Mononuclear cell (primary cell): ENCODE results near the gene VPS51. TPM values are rescaled to one million over a fixed set of nuclear protein-coding genes. Genes with fewer than 3 reads are reported as not detected.

ENCODE experiments used
- H3K27me3 ChIP-seq: 2 replicates; pipeline ENCODE4 v1.6.0; 2011; ENCODE audit warnings: low read length, control low read depth; ENCODE audit not compliant: insufficient read depth
- H3K4me1 ChIP-seq: 2 replicates; pipeline ENCODE4 v1.5.1; 2011; ENCODE audit warnings: mild to moderate bottlenecking, low read length, control low read depth; ENCODE audit not compliant: insufficient read depth
- H3K4me3 ChIP-seq: 2 replicates; pipeline ENCODE4 v1.5.1; 2011; ENCODE audit warnings: mild to moderate bottlenecking, low read length, moderate library complexity
- H3K9me3 ChIP-seq: 2 replicates; pipeline ENCODE4 v1.5.1; 2011; ENCODE audit warnings: low read depth, mild to moderate bottlenecking, control low read depth, low read length
- total RNA-seq: library from RNA; depleted of rRNA; stranded (reverse); fragments of >200 nt; gene quantifications from one replicate; pipeline ENCODE4 v1.2.3, GENCODE V29; 2012

Gene VPS51
- 397 TPM for total RNA-seq

GRCh38 chr11:65095974-65096806, at the start of gene VPS51:
Gene VPS51, plus strand, starts transcription at chr11:65096214. Its CDS starts 37 bp downstream, at chr11:65096251.
- Histone ChIP-seq H3K9me3 (no peaks in the 10 kb centered on the region), H3K27me3 (no peaks in the 10 kb centered on the region), H3K4me3 (peak within 1 kb of the TSS; percentile 88), H3K4me1 (peaks cover 20% of the 10 kb centered on the region)

- Histone ChIP-seq H3K9me3 (no peaks in the 10 kb centered on the region), H3K4me3 (peak overlapping the region; percentile 38), H3K27me3 (no peaks in the 10 kb centered on the region), H3K4me1 (peaks cover 39% of the 10 kb centered on the region)
Observed at GRCh38 chr11:65047581-65048422, 48.2 kb upstream of the VPS51 start.

DNA sequence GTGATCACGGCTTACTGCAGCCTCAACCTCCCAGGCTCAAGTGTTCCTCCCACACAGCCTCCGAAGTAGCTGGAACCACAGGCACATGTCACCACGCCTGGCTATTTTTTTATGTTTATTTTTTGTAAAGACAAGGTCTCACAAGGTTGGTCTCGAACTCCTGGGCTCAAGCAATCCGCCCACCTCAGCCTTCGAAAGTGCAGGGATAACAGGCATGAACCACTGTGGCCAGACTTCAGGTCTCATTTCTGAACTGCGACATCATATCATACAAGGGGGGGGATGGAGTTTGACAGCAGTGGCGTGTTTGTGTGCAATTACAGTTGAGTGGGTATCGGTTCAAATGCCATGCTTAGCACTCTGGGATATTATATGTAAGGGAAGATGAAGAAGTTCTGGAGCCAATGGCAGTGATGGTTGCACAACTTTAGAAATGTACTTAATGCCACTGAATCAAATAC, 44.6 kb upstream of the VPS51 start:
- H3K27me3 ChIP-seq = no peaks in the 10 kb centered on the region
- no peak overlapping the region for H3K4me3 ChIP-seq
- H3K4me1 ChIP-seq = peaks cover 26% of the 10 kb centered on the region
- H3K9me3 ChIP-seq = no peaks in the 10 kb centered on the region

- peaks cover 9% of the 10 kb centered on the region for H3K4me1 ChIP-seq
- H3K27me3 ChIP-seq = no peaks in the 10 kb centered on the region
- no peaks in the 10 kb centered on the region for H3K9me3 ChIP-seq
- no peak overlapping the region for H3K4me3 ChIP-seq
Observed at GRCh38 chr11:65053827-65054508, 42.0 kb upstream of the VPS51 start.

GRCh38 chr11:65055538-65055937, 40.5 kb upstream of the VPS51 start:
- Histone ChIP-seq H3K4me3 (no peak overlapping the region), H3K9me3 (no peaks in the 10 kb centered on the region), H3K4me1 (peaks cover 9% of the 10 kb centered on the region), H3K27me3 (no peaks in the 10 kb centered on the region)

DNA sequence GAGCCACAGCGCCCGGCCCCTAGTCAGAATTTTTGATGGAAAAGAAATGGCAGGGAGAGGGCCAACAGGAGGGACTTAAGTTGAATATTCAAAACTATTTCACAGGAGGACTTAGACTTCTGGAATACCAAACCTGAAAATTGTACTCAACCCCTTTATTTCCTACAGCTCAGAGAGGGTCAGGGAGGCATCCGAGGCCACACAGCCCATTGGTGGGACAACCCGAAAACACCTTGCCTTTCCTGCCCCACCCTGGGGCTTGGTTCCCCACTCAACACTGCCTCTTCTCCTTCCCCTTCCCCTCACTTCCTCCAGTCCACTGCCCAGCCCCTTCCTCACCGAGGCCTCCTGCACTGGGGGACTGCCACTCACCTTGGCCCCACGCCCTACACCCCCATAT, 39.0 kb upstream of the VPS51 start:
- Histone ChIP-seq H3K27me3 (no peaks in the 10 kb centered on the region), H3K9me3 (no peaks in the 10 kb centered on the region), H3K4me1 (peaks cover 9% of the 10 kb centered on the region), H3K4me3 (no peak overlapping the region)

- H3K27me3 ChIP-seq = no peaks in the 10 kb centered on the region
- H3K4me3 ChIP-seq = no peak overlapping the region
- peaks cover 9% of the 10 kb centered on the region for H3K4me1 ChIP-seq
- no peaks in the 10 kb centered on the region for H3K9me3 ChIP-seq
Observed at GRCh38 chr11:65057526-65057925, 38.5 kb upstream of the VPS51 start.

- Histone ChIP-seq H3K9me3 (no peaks in the 10 kb centered on the region), H3K4me3 (no peak overlapping the region), H3K27me3 (no peaks in the 10 kb centered on the region), H3K4me1 (peaks cover 9% of the 10 kb centered on the region)
Observed at GRCh38 chr11:65058012-65058411, 38.0 kb upstream of the VPS51 start.

DNA sequence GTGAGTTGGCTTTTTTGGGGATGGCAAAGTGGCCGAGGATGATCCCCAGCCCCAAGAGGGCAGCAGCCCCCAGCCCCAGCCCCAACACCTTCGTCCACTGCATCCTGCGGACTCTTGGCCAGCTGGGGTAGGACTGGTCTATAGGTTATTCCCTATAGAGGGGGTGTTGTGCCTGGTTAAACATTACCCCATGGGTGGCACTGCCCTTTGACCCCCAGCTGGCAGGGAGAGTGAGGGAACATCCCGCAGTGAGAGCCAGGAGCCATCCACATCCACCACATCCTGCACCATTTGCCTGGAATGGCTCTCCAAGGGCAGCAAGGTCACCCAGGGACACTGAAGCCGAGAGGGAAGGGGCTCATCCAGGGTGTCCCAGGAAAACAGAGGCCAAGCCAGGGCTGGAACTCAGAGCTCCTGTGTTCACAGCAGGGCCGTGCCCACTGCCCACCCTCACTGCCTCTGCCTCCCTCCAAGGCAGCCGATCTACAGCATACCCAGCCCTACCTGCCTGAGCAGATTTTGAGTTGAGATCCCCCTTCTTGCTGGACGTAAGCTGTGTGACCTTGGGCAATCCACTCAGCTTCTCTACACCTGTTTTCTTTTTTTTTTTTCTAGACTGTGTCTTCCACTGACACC, 37.5 kb upstream of the VPS51 start, which contains the start of gene NAALADL1:
TSS of gene NAALADL1 (minus strand) at position 135 of the 636 bp plus-strand sequence. CDS start at position 103, 32 bp downstream.
- Histone ChIP-seq H3K9me3 (no peaks in the 10 kb centered on the region), H3K27me3 (no peaks in the 10 kb centered on the region), H3K4me3 (no peak within 1 kb of the TSS), H3K4me1 (peaks cover 7% of the 10 kb centered on the region)

GRCh38 chr11:65059523-65059922, 36.5 kb upstream of the VPS51 start:
- Histone ChIP-seq H3K4me3 (no peak overlapping the region), H3K27me3 (no peaks in the 10 kb centered on the region), H3K9me3 (no peaks in the 10 kb centered on the region), H3K4me1 (no peaks in the 10 kb centered on the region)

- no peaks in the 10 kb centered on the region for H3K9me3 ChIP-seq
- no peaks in the 10 kb centered on the region for H3K27me3 ChIP-seq
Observed at GRCh38 chr11:65059959-65060824, 35.8 kb upstream of the VPS51 start.

GRCh38 chr11:65060913-65061408, 35.1 kb upstream of the VPS51 start:
- no peaks in the 10 kb centered on the region for H3K27me3 ChIP-seq

More at GRCh38 chr11:65059959-65060824, 35.8 kb upstream of the VPS51 start:
- Histone ChIP-seq H3K4me3 (no peak overlapping the region), H3K4me1 (no peaks in the 10 kb centered on the region)

GRCh38 chr11:65063532-65063931, 32.5 kb upstream of the VPS51 start:
- Histone ChIP-seq H3K4me1 (no peaks in the 10 kb centered on the region), H3K9me3 (no peaks in the 10 kb centered on the region), H3K27me3 (no peaks in the 10 kb centered on the region), H3K4me3 (no peak overlapping the region)

More at GRCh38 chr11:65060913-65061408, 35.1 kb upstream of the VPS51 start:
- Histone ChIP-seq H3K4me3 (no peak overlapping the region), H3K4me1 (no peaks in the 10 kb centered on the region), H3K9me3 (no peaks in the 10 kb centered on the region)
